Measurements from ENCODE around the gene CTDSP1.

CTDSP1 gene

DNA sequence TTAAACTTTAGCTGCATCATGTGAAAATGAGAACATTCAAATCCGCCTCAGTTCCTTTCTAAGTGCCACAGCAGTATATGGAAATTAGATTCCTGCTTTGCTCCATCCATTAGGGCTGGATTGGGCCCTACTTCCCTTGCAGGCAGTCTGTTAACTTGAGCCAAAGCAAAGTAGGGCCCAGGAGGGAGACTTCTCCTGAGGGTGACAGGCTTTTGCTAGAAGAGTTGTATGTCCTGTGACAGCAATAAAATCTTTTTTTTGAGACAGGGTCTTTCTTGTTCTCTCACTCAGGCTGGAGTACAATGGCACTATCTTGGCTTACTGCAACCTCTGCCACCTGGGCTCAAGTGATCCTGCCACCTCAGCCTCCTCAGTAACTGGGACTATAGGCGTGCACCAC lies 47.4 kb downstream of the CTDSP1 start:
- H3K4me3 ChIP-seq (ENCODE audit: low read depth, low read length): no peak overlapping the region
- no peak for TF ChIP-seq CTCF (IDR thresholded peaks at IDR 0.05; ENCODE audit: low read depth, low read length)

DNA sequence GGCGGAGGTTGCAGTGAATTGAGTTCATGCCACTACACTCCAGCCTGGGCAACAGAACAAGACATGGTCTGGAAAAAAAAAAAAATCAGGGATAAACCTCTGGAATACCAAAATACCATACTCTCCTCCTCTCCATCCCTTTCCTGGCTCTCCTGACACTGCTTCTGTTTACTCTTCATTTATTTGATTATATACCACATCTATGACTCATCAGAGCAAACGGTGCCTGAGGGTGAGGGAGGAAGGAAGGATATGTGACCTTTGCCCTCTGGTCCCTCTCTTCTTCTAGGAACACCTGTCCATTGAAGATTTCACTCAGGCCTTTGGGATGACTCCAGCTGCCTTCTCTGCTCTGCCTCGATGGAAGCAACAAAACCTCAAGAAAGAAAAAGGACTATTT lies 49.3 kb downstream of the CTDSP1 start:
- no peak for TF ChIP-seq CTCF (IDR thresholded peaks at IDR 0.05; ENCODE audit: low read depth, low read length)
- no peak overlapping the region for H3K4me3 ChIP-seq (ENCODE audit: low read depth, low read length)

DNA sequence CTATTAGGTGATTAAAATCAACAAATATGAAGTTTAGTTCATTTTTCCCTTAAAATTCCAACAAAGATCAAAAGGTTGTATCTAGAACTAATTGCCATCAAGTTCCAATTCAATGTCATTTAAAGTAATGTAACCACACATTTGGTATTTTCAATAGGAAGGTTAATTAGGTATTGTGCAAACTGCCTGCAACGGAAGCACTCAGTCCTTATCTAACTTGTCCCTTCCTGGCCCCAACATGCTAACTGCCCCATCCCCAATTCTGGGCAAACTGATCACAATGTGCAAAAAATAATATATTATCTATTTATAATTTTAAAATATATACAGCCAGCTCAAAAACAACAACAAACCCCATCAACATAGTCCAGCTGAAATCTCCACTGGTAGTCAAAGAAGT lies 52.4 kb downstream of the CTDSP1 start:
- no peak overlapping the region for H3K4me3 ChIP-seq (ENCODE audit: low read depth, low read length)
- no peak for TF ChIP-seq CTCF (IDR thresholded peaks at IDR 0.05; ENCODE audit: low read depth, low read length)

Measured in WI38 (cell line).